ENCODE measurements around the gene NIPA2.

Gene NIPA2

GRCh38 chr15:22902981-22903380 lies 64.5 kb downstream of the NIPA2 start:
- no peak for DNase-seq (ENCODE audit: low read depth)

GRCh38 chr15:22903427-22903826 lies 65.0 kb downstream of the NIPA2 start:
- no peak for DNase-seq (ENCODE audit: low read depth)

DNA sequence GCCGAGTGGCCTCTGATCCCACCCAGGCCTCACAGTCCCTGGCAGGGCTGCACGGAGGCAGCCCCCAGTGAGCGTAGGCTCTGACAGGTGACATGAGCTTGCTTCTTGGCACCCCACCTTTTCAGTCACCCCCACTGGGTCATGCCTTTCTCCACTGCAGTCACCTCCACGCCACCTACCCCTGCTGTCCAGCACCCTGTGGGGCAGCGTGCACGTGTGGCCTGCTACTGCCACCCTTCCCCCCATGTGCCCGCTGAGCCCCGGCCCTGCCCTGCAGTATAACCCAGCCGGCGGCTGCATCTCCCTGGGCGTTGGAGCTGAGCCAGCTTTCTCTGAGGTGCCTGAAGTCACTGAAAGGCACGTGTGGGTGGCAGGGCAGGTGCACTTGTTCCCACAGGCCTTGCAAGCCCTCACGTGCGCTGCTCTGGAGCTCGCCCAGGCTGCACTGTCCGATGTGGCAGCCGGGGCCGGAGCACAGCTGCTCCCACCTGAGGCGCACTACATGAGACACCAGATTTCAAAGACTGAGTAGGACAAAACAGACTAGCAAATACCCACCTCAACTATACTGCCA lies 65.6 kb downstream of the NIPA2 start:
- no peak for DNase-seq (ENCODE audit: low read depth)

- DNase-seq (ENCODE audit: low read depth): no peak
Measured at GRCh38 chr15:22904736-22905135, 66.3 kb downstream of the NIPA2 start.

DNA sequence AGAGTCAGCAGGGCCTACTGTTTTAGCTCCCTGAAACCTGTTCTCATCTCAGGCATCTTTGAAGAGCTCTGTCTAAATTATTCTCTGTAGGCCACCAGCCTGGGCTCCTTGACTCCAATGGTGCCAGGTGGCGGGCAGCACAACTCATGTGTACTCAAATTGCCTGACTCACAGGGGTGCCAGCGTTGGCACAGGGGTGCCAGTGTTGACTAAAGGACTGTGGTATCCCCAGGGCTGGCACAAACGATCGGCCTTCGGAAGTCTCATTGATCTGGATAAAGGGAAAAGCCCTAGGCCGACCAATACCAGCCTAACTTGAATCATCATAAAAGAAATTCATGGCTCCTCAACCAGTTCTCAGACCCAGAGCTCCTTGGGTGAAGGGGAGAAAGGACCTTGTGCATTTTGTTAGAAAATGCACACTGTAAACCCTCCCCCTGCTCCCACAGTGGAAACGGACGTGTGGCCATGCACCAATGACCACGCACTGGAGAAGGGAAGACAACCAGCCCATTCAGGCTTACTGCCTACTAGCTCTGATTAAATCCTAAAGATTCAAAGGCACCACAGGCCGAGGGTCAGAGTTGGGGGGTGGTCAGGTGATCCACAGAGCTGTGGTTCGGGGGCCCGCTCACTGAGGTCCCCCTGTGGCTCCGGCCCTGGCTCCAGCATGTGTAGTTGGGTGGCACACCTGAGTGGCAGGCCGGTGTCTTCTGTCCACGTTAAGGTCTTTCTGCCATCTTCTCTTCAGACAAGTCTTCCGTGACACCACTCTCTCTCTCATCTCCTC lies 68.9 kb downstream of the NIPA2 start:
- DNase-seq (ENCODE audit: low read depth): no peak

DNA sequence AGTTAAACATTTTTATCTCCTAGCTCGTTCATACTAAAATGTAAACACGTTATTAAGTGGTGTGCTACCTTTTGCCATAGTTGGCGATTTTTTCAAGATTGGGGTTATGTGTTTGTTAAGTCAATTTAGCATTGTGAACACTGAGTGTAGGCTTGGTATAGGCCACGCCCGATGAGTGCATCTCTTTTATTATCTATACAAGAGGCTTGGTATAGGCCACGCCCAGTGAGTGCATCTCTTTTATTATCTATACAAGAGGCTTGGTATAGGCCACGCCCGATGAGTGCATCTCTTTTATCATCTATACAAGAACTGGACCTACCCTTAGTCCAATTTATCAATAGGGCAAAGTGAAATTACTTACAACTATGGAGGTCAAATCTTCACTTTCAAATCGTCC lies 70.4 kb downstream of the NIPA2 start:
- DNase-seq (ENCODE audit: low read depth): no peak

DNA sequence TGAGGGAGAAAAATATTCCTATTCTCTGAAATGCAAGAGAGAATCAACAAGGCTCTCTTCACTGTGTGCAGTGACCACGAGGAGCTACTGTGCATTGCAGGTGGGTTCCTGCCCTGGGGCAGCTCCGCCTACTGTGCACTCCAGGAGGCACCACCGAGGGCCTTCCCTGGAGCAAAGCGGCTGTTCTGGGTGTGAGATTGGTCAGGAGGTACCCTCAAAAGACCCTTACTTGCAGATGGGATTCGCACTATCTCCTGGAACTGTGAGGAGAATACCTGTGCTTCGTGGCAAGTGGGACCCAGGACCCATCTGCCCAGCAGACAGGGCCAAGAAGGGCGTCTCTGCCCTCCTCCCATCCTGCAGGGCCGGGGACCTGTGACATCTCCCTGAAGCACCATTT lies 72.8 kb downstream of the NIPA2 start:
- DNase-seq (ENCODE audit: low read depth): no peak

DNA sequence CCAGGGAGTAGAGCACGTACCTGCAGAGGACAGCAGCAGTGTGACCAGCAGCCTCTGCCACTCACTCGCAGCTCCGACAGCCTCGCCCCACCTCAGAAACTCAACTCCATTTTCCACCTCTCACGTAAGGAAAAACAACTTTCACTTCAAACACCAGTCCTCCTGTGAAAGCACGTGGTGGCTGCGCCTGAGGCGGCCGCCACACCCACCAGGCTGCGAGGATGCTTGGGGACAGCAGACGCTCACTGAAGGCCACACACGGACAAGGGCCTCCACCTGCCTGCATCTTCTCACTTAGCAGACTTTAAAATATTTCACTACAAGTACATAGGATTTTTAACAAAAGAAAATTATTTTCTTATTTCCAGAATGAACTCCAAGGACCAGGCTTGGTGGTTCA lies 73.8 kb downstream of the NIPA2 start:
- no peak for DNase-seq (ENCODE audit: low read depth)

DNA sequence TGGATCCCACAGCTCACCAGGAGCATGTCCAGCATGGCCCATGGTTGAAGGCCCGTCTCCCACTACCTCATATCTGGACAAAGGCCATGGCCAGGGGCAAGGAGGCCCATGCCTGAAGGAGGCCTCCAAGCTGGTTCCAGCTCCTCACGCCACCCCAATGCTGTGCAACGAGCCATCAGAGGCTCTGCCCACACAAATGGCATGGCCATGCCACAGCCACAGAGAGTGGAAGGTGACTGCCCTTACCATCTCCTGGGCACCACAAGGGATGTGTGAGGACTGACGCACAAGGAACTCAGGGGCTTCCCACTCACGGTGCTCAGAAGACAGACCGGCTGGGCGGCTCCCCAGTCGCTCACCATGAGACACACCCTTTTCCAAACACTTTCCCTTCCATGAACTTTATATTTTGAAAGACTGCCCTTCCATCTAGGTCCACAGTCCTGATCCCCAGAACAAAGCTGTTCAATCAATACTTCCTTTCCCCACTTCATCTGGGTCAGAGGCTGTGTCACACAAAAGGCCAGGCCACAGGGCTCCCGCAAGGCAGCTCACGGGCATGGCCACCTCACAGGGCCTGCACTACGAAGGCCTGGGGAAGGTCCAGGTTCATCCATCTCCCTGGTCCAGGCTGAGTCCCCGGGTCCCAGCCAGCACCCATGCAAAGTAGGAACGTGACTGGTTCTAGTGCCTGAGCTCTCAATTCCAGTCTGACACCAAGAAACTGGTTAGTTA lies 75.3 kb downstream of the NIPA2 start:
- DNase-seq (ENCODE audit: low read depth): no peak

- DNase-seq (ENCODE audit: low read depth): no peak
Measured at GRCh38 chr15:22915866-22916515, 77.5 kb downstream of the NIPA2 start.

GRCh38 chr15:22916606-22917350 lies 78.3 kb downstream of the NIPA2 start:
- DNase-seq (ENCODE audit: low read depth): no peak

DNA sequence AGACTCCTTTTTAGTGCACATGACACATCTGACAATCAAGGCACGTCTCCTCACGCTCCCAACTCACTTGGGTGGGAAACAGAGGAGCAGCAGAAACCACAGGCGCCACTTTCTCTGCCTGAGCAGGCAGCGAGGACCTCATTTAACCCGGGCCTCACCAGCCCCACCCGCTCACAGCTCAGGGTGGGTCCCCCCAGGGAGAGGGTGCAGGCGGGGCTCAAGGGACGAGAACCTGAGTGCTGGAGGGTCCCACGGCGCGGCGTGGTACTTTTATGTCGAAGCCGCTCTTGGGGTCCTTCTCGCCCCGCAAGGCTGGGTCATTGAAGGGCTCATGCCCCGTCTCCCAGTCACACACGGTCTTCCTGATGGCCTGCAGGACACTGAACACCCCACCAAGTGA lies 79.1 kb downstream of the NIPA2 start:
- no peak for DNase-seq (ENCODE audit: low read depth)

All from activated T-helper 9 cell treated with anti-CD3 and anti-CD28 coated beads, Interleukin-2, amount 50 U/mL, for 16 hours (primary cell).